ENCODE results near the gene ERC1.

The ERC1 gene

GRCh38 chr12:1525858-1526257 is 534.8 kb downstream of the ERC1 start:
- no peak for DNase-seq

GRCh38 chr12:1527789-1528188 is 536.8 kb downstream of the ERC1 start:
- no peak for DNase-seq

- no peak for DNase-seq
These were observed 537.8 kb downstream of the ERC1 start for GRCh38 chr12:1528791-1529190.

- DNase-seq, result no peak
These were observed 538.3 kb downstream of the ERC1 start for GRCh38 chr12:1529228-1529861.

- DNase-seq, result no peak
These were observed 539.0 kb downstream of the ERC1 start for GRCh38 chr12:1529862-1530591.

GRCh38 chr12:1530592-1531152 is 539.6 kb downstream of the ERC1 start:
- no peak for DNase-seq

- DNase-seq, result no peak
These were observed 540.2 kb downstream of the ERC1 start for GRCh38 chr12:1531153-1531653.

- no peak for DNase-seq
These were observed 540.8 kb downstream of the ERC1 start for GRCh38 chr12:1531654-1532374.

GRCh38 chr12:1532375-1533165 is 541.5 kb downstream of the ERC1 start:
- no peak for DNase-seq

GRCh38 chr12:1533205-1533601 is 542.2 kb downstream of the ERC1 start:
- no peak for DNase-seq

GRCh38 chr12:1533602-1534304 is 542.7 kb downstream of the ERC1 start:
- no peak for DNase-seq

- no peak for DNase-seq
These were observed 543.7 kb downstream of the ERC1 start for GRCh38 chr12:1534748-1535147.

- no peak for DNase-seq
These were observed 545.8 kb downstream of the ERC1 start for GRCh38 chr12:1536817-1537216.

- no peak for DNase-seq
These were observed 548.1 kb downstream of the ERC1 start for GRCh38 chr12:1539135-1539534.

GRCh38 chr12:1540690-1541089 is 549.7 kb downstream of the ERC1 start:
- no peak for DNase-seq

GRCh38 chr12:1542599-1542998 is 551.6 kb downstream of the ERC1 start:
- DNase-seq, result no peak

- no peak for DNase-seq
These were observed 554.1 kb downstream of the ERC1 start for GRCh38 chr12:1544996-1545700.

Measured in DMS 273 treated with DMSO at 0.1 percent for 48 hours (cell line).